Immature natural killer cell (primary cell): ENCODE results near the gene KRT5. TPM values are rescaled to one million over a fixed set of nuclear protein-coding genes. Genes with fewer than 3 reads are reported as not detected.
"Not testable (repeated sequence)": the region's sequence is repeated elsewhere in the genome, so short reads cannot be mapped to it uniquely, and the experiment has no call there.

Source experiments
- DNase-seq, 3 donors: peaks; one replicate each; pipeline ENCODE4 v3.0.0; 2022; ENCODE audit warnings: mixed read lengths in 1 of 3
- H3K27ac Mint-ChIP-seq, 6 donors: one replicate each; pipeline ENCODE4 v1.8.0; 2020; ENCODE audit warnings: mixed read lengths in 6 of 6, mild to moderate bottlenecking in 5 of 6, inconsistent platforms in 4 of 6, moderate library complexity in 3 of 6
- H3K27me3 Mint-ChIP-seq, 3 donors: one replicate each; pipeline ENCODE4 v1.8.0; 2020 to 2021; ENCODE audit warnings: low read depth in 3 of 3, mild to moderate bottlenecking in 3 of 3, mixed read lengths in 3 of 3, moderate library complexity in 3 of 3, inconsistent platforms in 1 of 3
- H3K36me3 Mint-ChIP-seq, 3 donors: one replicate each; pipeline ENCODE4 v1.8.0; 2020; ENCODE audit warnings: mixed read lengths in 3 of 3, inconsistent platforms in 2 of 3, mild to moderate bottlenecking in 2 of 3
- H3K4me1 Mint-ChIP-seq, 2 donors: one replicate each; pipeline ENCODE4 v1.8.0; 2020; ENCODE audit warnings: inconsistent platforms in 2 of 2, mild to moderate bottlenecking in 2 of 2, mixed read lengths in 2 of 2, moderate library complexity in 1 of 2
- H3K4me3 Mint-ChIP-seq, 5 donors: one replicate each; pipeline ENCODE4 v1.8.0; 2020; ENCODE audit warnings: mild to moderate bottlenecking in 5 of 5, mixed read lengths in 5 of 5, inconsistent platforms in 3 of 5, moderate library complexity in 3 of 5
- H3K9me3 Mint-ChIP-seq, 6 donors: one replicate each; pipeline ENCODE4 v1.8.0; 2020; ENCODE audit warnings: mild to moderate bottlenecking in 6 of 6, mixed read lengths in 6 of 6, inconsistent platforms in 4 of 6, moderate library complexity in 3 of 6
- polyA plus RNA-seq, 3 donors: library from polyadenylated mRNA; unstranded; fragments of 300-500 nt; fragmentation: Illumina TruSeq; gene quantifications; one replicate each; pipeline ENCODE4 v1.2.3, GENCODE V29; 2021

Gene KRT5
- polyA plus RNA-seq, 3 donors from 2014 or later, result not detected

DNA sequence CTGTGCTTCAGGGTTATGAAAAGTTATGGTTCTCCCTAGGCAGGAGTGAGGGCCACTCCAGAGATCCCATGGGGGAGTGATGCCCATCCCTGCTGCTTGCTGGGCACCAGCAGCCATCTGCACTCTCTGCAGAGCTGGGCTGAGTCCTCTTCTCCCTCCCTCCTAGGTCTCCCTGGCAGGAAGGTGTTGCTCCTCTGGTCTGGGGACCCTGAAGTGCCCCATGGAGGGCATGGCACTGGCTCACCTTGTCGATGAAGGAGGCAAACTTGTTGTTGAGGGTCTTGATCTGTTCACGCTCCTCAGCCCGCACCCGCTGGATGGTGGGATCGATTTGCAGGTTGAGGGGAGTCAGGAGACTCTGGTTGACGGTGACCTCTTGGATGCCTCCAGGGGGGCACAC, 27.8 kb downstream of the KRT5 start:
- H3K9me3 Mint-ChIP-seq, H3K36me3 Mint-ChIP-seq, H3K4me3 Mint-ChIP-seq, H3K4me1 Mint-ChIP-seq, H3K27ac Mint-ChIP-seq, DNase-seq: not testable (repeated sequence)
- H3K27me3 Mint-ChIP-seq, result peaks cover 7 to 24% (median 8%) of the 10 kb centered on the region in 3 donors

DNA sequence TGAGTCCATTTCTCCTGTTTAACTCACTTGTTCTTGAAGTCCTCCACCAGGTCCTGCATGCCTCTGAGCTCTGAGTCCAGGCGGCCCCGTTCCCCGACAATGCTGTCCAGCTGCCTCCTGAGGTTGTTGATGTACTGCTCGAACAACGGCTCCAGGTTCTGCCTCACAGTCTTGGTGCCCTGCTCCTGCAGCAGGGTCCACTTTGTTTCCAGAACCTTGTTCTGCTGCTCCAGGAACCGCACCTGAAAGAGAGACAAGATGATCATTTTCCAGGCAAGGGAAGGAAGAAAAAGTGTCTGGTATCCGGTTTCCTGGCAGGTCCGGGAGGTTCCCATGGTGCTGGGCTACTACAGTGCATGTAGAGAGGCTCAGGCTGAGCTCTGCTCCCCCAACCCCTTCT, 28.7 kb downstream of the KRT5 start:
- H3K27ac Mint-ChIP-seq, result peak overlapping the region in 1 of 6 donors; percentile 76

DNA sequence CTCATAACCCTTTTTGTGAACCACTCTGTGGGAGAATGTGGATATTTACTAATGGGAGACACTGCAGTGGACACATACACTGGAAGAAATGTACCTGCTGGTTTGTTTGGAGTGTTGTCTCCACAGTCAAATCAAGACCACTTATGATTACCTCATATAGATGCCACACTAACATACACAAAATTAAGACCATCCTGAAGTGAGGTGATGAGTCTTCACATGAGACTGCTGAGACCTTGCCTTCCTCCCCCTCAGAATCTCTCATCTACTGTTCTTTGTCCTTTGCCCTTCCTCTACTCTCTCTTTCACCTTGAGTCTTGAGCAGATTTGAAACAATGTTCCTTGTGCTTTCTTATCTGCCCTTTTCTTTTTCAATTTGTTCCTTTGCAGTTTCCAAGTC, 31.5 kb downstream of the KRT5 start:
- Mint-ChIP-seq H3K4me3 (no peak overlapping the region), H3K36me3 (peaks cover 0 to 9% (median 9%) of the 10 kb centered on the region in 3 donors), H3K9me3 (peaks cover 4 to 13% (median 11%) of the 10 kb centered on the region in 6 donors), H3K27ac (no peak overlapping the region), H3K4me1 (no peaks in the 10 kb centered on the region), H3K27me3 (peaks cover 5 to 28% (median 9%) of the 10 kb centered on the region in 3 donors)
- no peak for DNase-seq

More for the DNA sequence above, 28.7 kb downstream of the KRT5 start:
- H3K27me3 Mint-ChIP-seq, result peaks cover 5 to 27% (median 8%) of the 10 kb centered on the region in 3 donors
- not testable (repeated sequence) for H3K4me3 Mint-ChIP-seq, H3K9me3 Mint-ChIP-seq, H3K4me1 Mint-ChIP-seq, H3K36me3 Mint-ChIP-seq, DNase-seq

DNA sequence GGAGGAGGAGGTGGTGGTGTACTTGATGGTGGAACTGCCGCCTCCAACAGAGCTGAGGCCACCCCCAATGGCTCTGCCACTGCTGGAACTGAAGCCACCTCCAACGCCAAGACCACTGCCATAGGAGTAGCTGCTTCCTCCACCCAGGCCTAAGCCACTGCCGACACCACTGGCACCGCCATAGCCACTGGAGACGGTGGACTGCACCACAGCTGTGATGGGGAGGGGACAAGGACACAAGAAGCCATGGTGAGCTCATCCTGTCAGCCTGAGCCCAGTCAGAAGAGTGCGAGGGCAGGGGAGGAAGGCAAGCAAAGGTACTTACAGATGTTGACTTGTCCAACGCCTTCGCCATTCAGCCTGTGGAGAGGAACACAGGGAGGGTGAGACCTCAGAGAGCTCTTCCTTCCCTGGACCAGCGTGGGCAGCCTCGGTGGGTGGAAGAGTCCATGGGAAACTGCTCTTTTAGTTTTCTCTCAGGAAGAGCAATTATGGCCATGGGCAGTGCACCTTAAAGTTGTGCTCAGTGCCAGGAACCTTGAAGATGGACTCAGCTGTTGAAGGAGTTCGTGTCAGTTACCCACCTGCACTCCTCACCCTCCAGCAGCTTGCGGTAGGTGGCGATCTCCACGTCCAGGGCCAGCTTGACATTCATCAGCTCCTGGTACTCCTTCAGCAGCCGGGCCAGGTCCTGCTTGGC, 32.3 kb downstream of the KRT5 start:
- H3K36me3 Mint-ChIP-seq, H3K4me3 Mint-ChIP-seq, H3K27ac Mint-ChIP-seq, H3K4me1 Mint-ChIP-seq, DNase-seq: not testable (repeated sequence)
- Mint-ChIP-seq H3K27me3 (peaks cover 7 to 30% (median 10%) of the 10 kb centered on the region in 3 donors), H3K9me3 (peaks cover 4 to 13% (median 11%) of the 10 kb centered on the region in 6 donors)

DNA sequence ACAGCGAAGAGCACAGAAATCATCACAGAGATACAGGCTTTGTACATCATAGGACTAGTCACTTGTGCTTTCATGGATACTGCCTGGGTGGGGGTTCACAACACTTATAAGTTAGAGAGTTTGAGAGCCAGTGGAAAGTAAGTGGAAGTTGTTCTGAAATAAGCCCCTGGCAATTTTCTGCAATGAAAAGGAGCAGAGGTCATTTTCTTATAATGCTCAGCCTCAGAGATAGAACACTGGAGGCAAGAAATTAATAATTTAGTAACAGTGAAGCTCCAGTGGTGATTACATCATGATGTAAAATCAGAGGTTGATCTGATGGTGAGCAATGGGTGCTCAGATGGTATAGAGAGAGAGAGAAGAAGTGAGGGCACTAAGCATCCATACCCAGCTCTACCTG, 33.0 kb downstream of the KRT5 start:
- no peaks in the 10 kb centered on the region for H3K4me1 Mint-ChIP-seq
- DNase-seq, result no peak
- no peak overlapping the region for H3K4me3 Mint-ChIP-seq
- H3K27me3 Mint-ChIP-seq, result peaks cover 7 to 34% (median 10%) of the 10 kb centered on the region in 3 donors
- H3K27ac Mint-ChIP-seq, result no peak overlapping the region
- peaks cover 0 to 9% (median 9%) of the 10 kb centered on the region in 3 donors for H3K36me3 Mint-ChIP-seq
- H3K9me3 Mint-ChIP-seq, result peaks cover 4 to 13% (median 11%) of the 10 kb centered on the region in 6 donors

DNA sequence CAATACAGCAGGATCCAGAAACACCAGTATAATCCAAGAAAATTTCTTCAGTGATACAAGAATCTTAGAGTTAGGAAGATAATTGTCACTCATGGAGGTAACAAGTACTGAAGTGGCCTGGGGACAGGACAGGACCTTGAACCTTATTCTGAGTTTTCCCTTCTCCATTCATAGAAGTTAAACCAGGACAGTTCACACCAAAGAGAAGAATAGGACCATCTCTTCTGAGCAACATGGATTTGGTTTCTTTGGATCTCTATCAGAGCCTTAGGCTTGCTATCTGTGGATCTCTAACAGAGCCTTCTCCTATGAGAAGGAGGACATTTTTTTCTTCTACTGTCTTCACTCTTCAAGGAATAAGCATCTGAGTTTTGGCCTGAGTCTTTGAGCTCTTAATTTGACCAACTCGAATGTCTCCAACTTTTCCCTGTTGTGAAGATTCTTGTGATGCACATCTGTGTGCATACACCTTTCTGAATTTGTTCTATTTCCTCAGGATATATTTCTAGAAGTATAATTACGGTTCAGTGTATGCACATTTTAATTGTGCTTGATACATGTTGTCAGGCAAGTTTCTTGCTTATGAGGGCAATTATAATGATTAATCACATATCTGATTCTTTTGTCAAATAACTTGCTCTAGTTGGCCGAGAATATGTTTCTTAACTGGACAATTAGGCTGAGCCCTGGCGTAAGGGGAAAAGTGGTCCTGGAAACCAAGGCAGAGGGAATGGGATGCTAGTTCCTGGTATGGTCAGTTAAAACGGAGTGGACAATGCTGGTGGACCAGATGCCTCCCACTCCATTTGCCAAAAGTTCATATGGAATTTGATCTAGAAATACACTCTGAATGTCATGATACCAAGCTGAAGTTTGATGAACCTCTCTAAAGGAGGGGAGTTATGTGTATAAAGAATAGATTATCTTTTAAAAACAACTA, 33.8 kb downstream of the KRT5 start:
- H3K4me3 Mint-ChIP-seq, result no peak overlapping the region
- H3K27ac Mint-ChIP-seq, result no peak overlapping the region
- H3K36me3 Mint-ChIP-seq, result peaks cover 0 to 9% (median 9%) of the 10 kb centered on the region in 3 donors
- H3K9me3 Mint-ChIP-seq, result peaks cover 4 to 13% (median 11%) of the 10 kb centered on the region in 6 donors
- H3K4me1 Mint-ChIP-seq, result no peaks in the 10 kb centered on the region
- DNase-seq, result no peak
- H3K27me3 Mint-ChIP-seq, result peaks cover 10 to 30% (median 10%) of the 10 kb centered on the region in 3 donors

DNA sequence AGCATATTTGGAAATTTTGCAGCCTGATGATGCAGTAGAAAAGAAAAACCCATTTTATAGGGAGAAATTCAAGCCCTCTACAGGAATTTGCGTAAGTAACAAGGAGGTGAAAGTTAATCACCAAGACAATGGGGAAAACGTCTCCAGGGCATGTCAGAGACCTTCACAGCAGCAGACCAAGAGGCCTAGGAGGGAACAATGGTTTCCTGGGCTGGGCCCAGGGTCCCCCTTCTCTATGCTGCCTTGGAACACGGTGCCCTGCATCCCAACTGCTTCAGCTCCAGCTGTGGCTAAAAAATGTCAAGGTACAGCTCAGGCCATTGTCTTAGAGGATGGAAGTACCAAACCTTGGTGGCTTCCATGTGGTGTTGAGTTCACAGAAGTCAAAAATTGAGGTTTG, 40.1 kb downstream of the KRT5 start:
- peaks cover 3 to 8% (median 8%) of the 10 kb centered on the region in 6 donors for H3K9me3 Mint-ChIP-seq
- no peak overlapping the region for H3K4me3 Mint-ChIP-seq
- no peak for DNase-seq

DNA sequence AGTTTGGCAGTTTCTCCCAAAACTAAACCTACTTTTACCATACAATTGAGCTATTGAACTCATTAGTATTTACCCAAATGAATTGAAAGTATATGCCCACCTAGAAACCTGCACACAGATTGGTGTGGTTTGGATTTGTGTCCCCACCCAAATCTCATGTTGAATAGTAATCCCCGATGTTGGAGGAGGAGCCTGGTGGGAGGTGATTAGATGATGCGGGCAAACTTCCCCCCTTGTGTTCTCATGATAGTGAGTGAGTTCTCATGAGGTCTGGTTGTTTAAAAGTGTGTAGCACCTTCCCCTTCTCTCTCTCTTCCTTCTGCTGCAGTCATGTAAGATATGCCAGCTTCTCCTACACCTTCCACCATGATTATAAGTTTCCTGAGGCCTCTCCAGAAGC, 42.5 kb downstream of the KRT5 start:
- Mint-ChIP-seq H3K27ac (no peak overlapping the region), H3K9me3 (peaks cover 0 to 2% (median 0%) of the 10 kb centered on the region in 6 donors), H3K27me3 (peaks cover 2 to 7% (median 6%) of the 10 kb centered on the region in 3 donors), H3K36me3 (peaks cover 0 to 4% (median 0%) of the 10 kb centered on the region in 3 donors), H3K4me1 (no peaks in the 10 kb centered on the region), H3K4me3 (no peak overlapping the region)
- no peak for DNase-seq

More for the DNA sequence above, 40.1 kb downstream of the KRT5 start:
- H3K27me3 Mint-ChIP-seq, result peaks cover 4 to 16% (median 8%) of the 10 kb centered on the region in 3 donors
- peaks cover 0 to 8% (median 3%) of the 10 kb centered on the region in 3 donors for H3K36me3 Mint-ChIP-seq
- H3K27ac Mint-ChIP-seq, result no peak overlapping the region
- H3K4me1 Mint-ChIP-seq, result no peaks in the 10 kb centered on the region

DNA sequence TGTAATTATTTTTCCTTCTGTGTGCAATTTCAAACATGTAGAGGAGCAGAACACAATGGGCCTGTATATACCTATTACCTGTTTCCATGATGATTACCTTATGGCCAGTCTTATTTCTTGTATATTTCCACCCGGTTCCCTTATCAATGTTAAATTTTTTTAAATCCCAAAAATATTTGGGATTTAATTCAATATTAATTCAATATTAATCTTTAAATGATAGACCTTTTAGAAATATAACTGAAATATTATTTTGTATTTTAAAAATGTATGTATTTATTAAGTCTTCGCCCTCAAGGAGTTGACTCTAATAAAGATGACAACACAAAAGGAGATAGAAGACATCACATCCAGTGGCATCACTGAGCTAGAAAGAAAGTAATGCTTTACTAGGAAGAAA, 46.0 kb downstream of the KRT5 start:
- H3K4me3 Mint-ChIP-seq, result no peak overlapping the region

DNA sequence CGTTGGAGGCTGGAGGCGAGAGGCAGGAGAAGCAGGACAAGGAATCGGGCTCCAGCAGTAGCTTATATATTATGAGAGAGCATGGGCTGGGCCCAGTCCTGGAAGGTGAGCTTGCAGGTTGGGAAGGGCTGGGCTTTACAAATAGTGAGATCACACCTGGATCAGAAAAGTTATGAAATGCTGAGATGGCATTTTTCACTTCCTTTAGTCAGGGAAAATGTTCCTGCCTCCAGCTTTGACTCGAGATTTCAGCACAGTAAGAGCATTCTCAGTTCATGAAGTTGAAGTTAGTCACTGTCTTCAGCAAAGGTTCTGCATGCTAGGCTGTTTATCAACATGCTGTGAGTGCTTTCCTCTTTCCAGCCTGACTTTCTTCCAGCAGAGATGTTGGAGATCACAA, 46.4 kb downstream of the KRT5 start, which contains the start of gene KRT6C:
TSS of gene KRT6C (minus strand) at position 38 of the 400 bp plus-strand sequence. CDS start 68 bp downstream, outside the sequence.
- no peak within 1 kb of the TSS for H3K27ac Mint-ChIP-seq
- DNase-seq, result no peak
- H3K27me3 Mint-ChIP-seq, result peaks cover 2 to 6% (median 2%) of the 10 kb centered on the region in 3 donors
- no peaks in the 10 kb centered on the region for H3K4me1 Mint-ChIP-seq
- H3K36me3 Mint-ChIP-seq, result peaks cover 0 to 4% (median 0%) of the 10 kb centered on the region in 3 donors
- H3K4me3 Mint-ChIP-seq, result no peak within 1 kb of the TSS
- H3K9me3 Mint-ChIP-seq, result no peaks in the 10 kb centered on the region

More for the DNA sequence above, 46.0 kb downstream of the KRT5 start:
- H3K9me3 Mint-ChIP-seq, result no peaks in the 10 kb centered on the region
- no peak for DNase-seq
- H3K27me3 Mint-ChIP-seq, result peaks cover 2 to 6% (median 2%) of the 10 kb centered on the region in 3 donors
- H3K4me1 Mint-ChIP-seq, result no peaks in the 10 kb centered on the region
- H3K36me3 Mint-ChIP-seq, result peaks cover 0 to 4% (median 0%) of the 10 kb centered on the region in 3 donors
- H3K27ac Mint-ChIP-seq, result no peak overlapping the region

DNA sequence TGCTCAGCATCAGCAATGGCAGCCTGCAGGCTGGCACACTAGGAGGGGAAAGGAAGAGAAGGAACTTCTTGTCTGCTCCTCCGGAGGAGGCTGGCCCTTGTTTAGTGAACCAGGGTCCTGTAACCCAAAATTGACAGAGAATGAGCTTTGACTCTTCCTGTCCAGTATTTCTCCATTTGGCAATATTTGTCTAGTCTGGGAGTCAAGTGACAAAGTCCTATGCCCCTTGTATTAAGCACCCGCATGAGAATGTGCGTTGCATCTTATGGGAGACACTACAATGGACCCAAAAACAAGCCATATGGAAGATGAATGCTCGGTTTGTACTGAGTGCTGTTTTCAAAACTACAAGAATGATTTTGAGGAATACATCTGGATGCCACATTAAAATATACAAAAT, 50.3 kb downstream of the KRT5 start:
- H3K4me1 Mint-ChIP-seq, result no peaks in the 10 kb centered on the region
- no peak overlapping the region for H3K4me3 Mint-ChIP-seq
- no peaks in the 10 kb centered on the region for H3K36me3 Mint-ChIP-seq
- H3K27ac Mint-ChIP-seq, result no peak overlapping the region
- H3K27me3 Mint-ChIP-seq, result peaks cover 0 to 6% (median 4%) of the 10 kb centered on the region in 3 donors
- H3K9me3 Mint-ChIP-seq, result no peaks in the 10 kb centered on the region
- no peak for DNase-seq

DNA sequence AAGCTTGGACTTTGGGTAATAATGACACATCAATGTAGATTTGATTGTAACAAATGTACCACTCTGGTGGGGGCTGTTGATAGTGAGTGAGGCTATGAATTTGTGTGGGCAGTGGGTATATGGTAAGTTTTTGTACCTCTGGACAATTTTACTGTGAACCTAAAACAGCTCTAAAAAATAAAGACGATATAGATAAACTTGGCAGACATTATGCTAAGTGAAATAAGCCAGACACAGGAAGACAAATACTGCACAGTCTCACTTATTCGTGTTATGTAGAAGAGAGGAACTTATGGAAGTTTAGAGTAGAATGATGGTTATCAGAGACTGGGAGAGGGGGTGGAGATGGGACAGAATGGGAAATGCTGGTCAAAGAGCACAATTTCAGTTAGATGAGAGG, 55.3 kb downstream of the KRT5 start:
- H3K4me1 Mint-ChIP-seq, result no peaks in the 10 kb centered on the region
- H3K4me3 Mint-ChIP-seq, result no peak overlapping the region
- no peak overlapping the region for H3K27ac Mint-ChIP-seq
- no peaks in the 10 kb centered on the region for H3K9me3 Mint-ChIP-seq
- H3K36me3 Mint-ChIP-seq, result no peaks in the 10 kb centered on the region
- H3K27me3 Mint-ChIP-seq, result peaks cover 0 to 7% (median 2%) of the 10 kb centered on the region in 3 donors
- DNase-seq, result no peak
